Measurements from ENCODE around the gene FARSB.

GRCh38 chr2:222668494-222669154, 12.7 kb upstream of the FARSB start:
- TF ChIP-seq, protein P1, sequence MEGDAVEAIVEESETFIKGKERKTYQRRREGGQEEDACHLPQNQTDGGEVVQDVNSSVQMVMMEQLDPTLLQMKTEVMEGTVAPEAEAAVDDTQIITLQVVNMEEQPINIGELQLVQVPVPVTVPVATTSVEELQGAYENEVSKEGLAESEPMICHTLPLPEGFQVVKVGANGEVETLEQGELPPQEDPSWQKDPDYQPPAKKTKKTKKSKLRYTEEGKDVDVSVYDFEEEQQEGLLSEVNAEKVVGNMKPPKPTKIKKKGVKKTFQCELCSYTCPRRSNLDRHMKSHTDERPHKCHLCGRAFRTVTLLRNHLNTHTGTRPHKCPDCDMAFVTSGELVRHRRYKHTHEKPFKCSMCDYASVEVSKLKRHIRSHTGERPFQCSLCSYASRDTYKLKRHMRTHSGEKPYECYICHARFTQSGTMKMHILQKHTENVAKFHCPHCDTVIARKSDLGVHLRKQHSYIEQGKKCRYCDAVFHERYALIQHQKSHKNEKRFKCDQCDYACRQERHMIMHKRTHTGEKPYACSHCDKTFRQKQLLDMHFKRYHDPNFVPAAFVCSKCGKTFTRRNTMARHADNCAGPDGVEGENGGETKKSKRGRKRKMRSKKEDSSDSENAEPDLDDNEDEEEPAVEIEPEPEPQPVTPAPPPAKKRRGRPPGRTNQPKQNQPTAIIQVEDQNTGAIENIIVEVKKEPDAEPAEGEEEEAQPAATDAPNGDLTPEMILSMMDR (IDR thresholded peaks at IDR 0.05; ENCODE audit: low read depth, low read length, poor library complexity, severe bottlenecking) = no peak
- TF ChIP-seq EZH2phosphoT487 (IDR thresholded peaks at IDR 0.05; ENCODE audit: borderline replicate concordance, low read length) = no peak

All from DOHH2 (cell line).